Transverse colon (tissue), 4 donors: ENCODE measurements around the gene C19orf12. TPM values are rescaled to one million over a fixed set of nuclear protein-coding genes. Genes with fewer than 3 reads are reported as not detected.
A peak's percentile ranks its signal among the peaks of the same experiment; 100 is the strongest.

Experiments
- DNase-seq: peaks from one replicate; pipeline ENCODE4 v3.0.0-alpha.2; 2019
- H3K27ac ChIP-seq, 4 donors: fragments of 200-600 bp; sonication (generic); 2 replicates each; pipeline ENCODE4 v1.5.1; 2016 to 2018; ENCODE audit warnings: inconsistent platforms in 4 of 4
- H3K27me3 ChIP-seq: fragments of 200-600 bp; sonication (generic); 2 replicates; pipeline ENCODE4 v1.5.1; 2017; ENCODE audit warnings: inconsistent platforms
- H3K36me3 ChIP-seq, 4 donors: fragments of 200-600 bp; sonication (generic); 2 replicates each; pipeline ENCODE4 v1.5.1; 2017 to 2019; ENCODE audit warnings: inconsistent platforms in 4 of 4
- H3K4me1 ChIP-seq, 4 donors: fragments of 200-600 bp; sonication (generic); 2 replicates each; pipeline ENCODE4 v1.5.1; 2017 to 2020; ENCODE audit warnings: inconsistent platforms in 4 of 4
- H3K4me3 ChIP-seq, 4 donors: fragments of 200-600 bp; sonication (generic); 1 replicate in 1 of 4; 2 replicates in 3 of 4; pipeline versions ENCODE4 v1.5.1 to v1.6.1; 2017 to 2019; ENCODE audit warnings: inconsistent platforms in 4 of 4
- H3K9me3 ChIP-seq, 2 donors: fragments of 200-600 bp; sonication (generic); 2 replicates each; pipeline ENCODE4 v1.5.1; 2017 to 2019; ENCODE audit warnings: inconsistent platforms in 2 of 2
- CTCF ChIP-seq, 5 experiments: fragments of 200-600 bp in 3 of 5; fragments of 450-650 bp in 2 of 5; sonication (generic) in 3 of 5; IDR thresholded peaks; 1 replicate in 2 of 5; 2 replicates in 3 of 5; pipeline ENCODE4 v1.5.1; 2016 to 2017; ENCODE audit warnings: antibody characterized with exemption in 5 of 5, inconsistent platforms in 3 of 5, mild to moderate bottlenecking in 2 of 5, moderate library complexity in 1 of 5
- EP300 ChIP-seq: sonication (generic); formaldehyde crosslinking; IDR thresholded peaks from one replicate; pipeline ENCODE4 v1.6.1; 2017; ENCODE audit warnings: antibody characterized with exemption, low read depth
- POLR2A ChIP-seq: fragments of 450-650 bp; IDR thresholded peaks from one replicate; pipeline ENCODE4 v1.6.1; 2016; ENCODE audit warnings: antibody characterized with exemption, mild to moderate bottlenecking, moderate library complexity
- POLR2AphosphoS5 ChIP-seq, 3 donors: sonication (generic); formaldehyde crosslinking; IDR thresholded peaks; one replicate each; pipeline ENCODE4 v1.6.1; 2016; ENCODE audit warnings: antibody characterized with exemption in 3 of 3
- WGBS, 2 donors: methylation state at CpG; one replicate each; pipeline ENCODE4 v1.1.5; 2018; ENCODE audit warnings: low coverage in 1 of 2; 5-methylcytosine and 5-hydroxymethylcytosine counted together
- in situ Hi-C, 4 donors: fragments of 200-750 bp; cut with MboI; loops; one replicate each; pipeline versions ENCODE4 v1.15.0 to v1.15.1; 2017; ENCODE audit warnings: low sequenced_read_pairs in 3 of 4, low pct_ligation_motif_present in 1 of 4, low pct_unique_long_range_greater_than_20kb in 1 of 4
- intact Hi-C: fragments of 100-400 bp; cut with DNase I; formaldehyde crosslinking; loops from one replicate; pipeline ENCODE4 v1.15.1; 2023; ENCODE audit warnings: low total_unique reads
- total RNA-seq, 4 donors: library from RNA; depleted of rRNA; stranded (reverse); fragments of >200 nt; gene quantifications; one replicate each; pipeline ENCODE4 v1.1.0, GENCODE V29; 2016

Gene C19orf12
- total RNA-seq, 4 donors from 2014 or later, result 13.9 to 33.3 (median 21.4) TPM

GRCh38 chr19:29683009-29683408 is 32.1 kb downstream of the C19orf12 start:
- H3K36me3 ChIP-seq, result no peaks in the 10 kb centered on the region
- in situ Hi-C loops, result no loop called here
- H3K27me3 ChIP-seq, result no peaks in the 10 kb centered on the region
- no peak for TF ChIP-seq CTCF (IDR thresholded peaks at IDR 0.05)
- TF ChIP-seq POLR2AphosphoS5 (IDR thresholded peaks at IDR 0.05), result no peak
- no peak for TF ChIP-seq EP300
- TF ChIP-seq POLR2A, result no peak
- no peak for DNase-seq
- H3K27ac ChIP-seq, result no peak overlapping the region
- no peak overlapping the region for H3K4me3 ChIP-seq
- WGBS, 2 donors, result 76 to 100% methylated on average over 1 to 10 of the region's 10 CpGs
- H3K9me3 ChIP-seq, result no peaks in the 10 kb centered on the region
- H3K4me1 ChIP-seq, result peaks cover 0 to 31% (median 10%) of the 10 kb centered on the region in 4 donors
- intact Hi-C loops, result no loop called here

- Histone ChIP-seq H3K9me3 (no peaks in the 10 kb centered on the region), H3K27me3 (no peaks in the 10 kb centered on the region), H3K36me3 (no peaks in the 10 kb centered on the region), H3K27ac (peak overlapping the region in 3 of 4 donors; percentile 47 to 55 (median 53)), H3K4me1 (peaks cover 0 to 34% (median 10%) of the 10 kb centered on the region in 4 donors), H3K4me3 (no peak overlapping the region)
- TF ChIP-seq EP300, result no peak
- no peak for TF ChIP-seq POLR2A
- no peak for TF ChIP-seq POLR2AphosphoS5 (IDR thresholded peaks at IDR 0.05)
- no peak for TF ChIP-seq CTCF (IDR thresholded peaks at IDR 0.05)
- intact Hi-C loops (no loop called here), in situ Hi-C loops (no loop called here)
- no peak for DNase-seq
- WGBS, 2 donors, result 71% methylated on average over 16 of the region's 16 CpGs; no CpG with 5 or more reads in 1 of the 2 donors
These were observed 32.7 kb downstream of the C19orf12 start for GRCh38 chr19:29682236-29682895.

GRCh38 chr19:29681422-29682235 is 33.4 kb downstream of the C19orf12 start:
- no peaks in the 10 kb centered on the region for H3K36me3 ChIP-seq
- DNase-seq, result no peak
- no peak overlapping the region for H3K4me3 ChIP-seq
- no peaks in the 10 kb centered on the region for H3K9me3 ChIP-seq
- intact Hi-C loops (no loop called here), in situ Hi-C loops (no loop called here)
- H3K4me1 ChIP-seq, result peaks cover 0 to 38% (median 10%) of the 10 kb centered on the region in 4 donors
- no peak for TF ChIP-seq EP300
- no peak for TF ChIP-seq CTCF (IDR thresholded peaks at IDR 0.05)
- TF ChIP-seq POLR2AphosphoS5 (IDR thresholded peaks at IDR 0.05), result no peak
- TF ChIP-seq POLR2A, result no peak
- 82 to 100% methylated on average over 1 to 13 of the region's 13 CpGs for WGBS, 2 donors
- peak overlapping the region in 3 of 4 donors; percentile 47 to 55 (median 53) for H3K27ac ChIP-seq
- H3K27me3 ChIP-seq, result no peaks in the 10 kb centered on the region

- Histone ChIP-seq H3K27me3 (no peaks in the 10 kb centered on the region), H3K27ac (peak overlapping the region in 3 of 4 donors; percentile 32 to 55 (median 47)), H3K4me1 (peaks cover 0 to 45% (median 10%) of the 10 kb centered on the region in 4 donors), H3K4me3 (no peak overlapping the region), H3K9me3 (no peaks in the 10 kb centered on the region), H3K36me3 (no peaks in the 10 kb centered on the region)
- intact Hi-C loops (no loop called here), in situ Hi-C loops (no loop called here)
- no peak for DNase-seq
- TF ChIP-seq POLR2AphosphoS5 (IDR thresholded peaks at IDR 0.05) (no peak), POLR2A (no peak), CTCF (IDR thresholded peaks at IDR 0.05) (no peak), EP300 (no peak)
- 67% methylated on average over 7 of the region's 7 CpGs; no CpG with 5 or more reads in 1 of the 2 donors for WGBS, 2 donors
These were observed 34.1 kb downstream of the C19orf12 start for GRCh38 chr19:29680937-29681336.
